ENCODE results near the gene UQCC3. TPM values are rescaled to one million over a fixed set of nuclear protein-coding genes. Genes with fewer than 3 reads are reported as not detected.
"Not testable (repeated sequence)": the region's sequence is repeated elsewhere in the genome, so short reads cannot be mapped to it uniquely, and the experiment has no call there.

Gene UQCC3
- total and polyA plus RNA-seq, 4 donors = 3.0 to 12.7 (median 5.3) TPM

GRCh38 chr11:62671236-62671607 lies 251 bp upstream of the UQCC3 start:
- intact Hi-C loops (cut with DNase I) = loop anchor here in 1 of 2 donors (5.0 kb wide), 1 partner anchor 36 kb away; the partner anchor contains the start of genes BSCL2 and GNG3
- peak overlapping the region; percentile 61 to 84 for H3K4me3 ChIP-seq (ENCODE audit: low read length in 2 of 2)

GRCh38 chr11:62673196-62673525 lies 1.7 kb downstream of the UQCC3 start:
- intact Hi-C loops (cut with DNase I) = loop anchor here in 1 of 2 donors (5.0 kb wide), 1 partner anchor 34 kb away; the partner anchor contains the start of genes BSCL2 and GNG3
- H3K36me3 ChIP-seq (ENCODE audit: control insufficient read depth in 1 of 2, insufficient read depth in 2 of 2, low read length in 1 of 2) = peaks cover 0 to 3% of the 10 kb centered on the region in 2 donors
- H3K9me3 ChIP-seq (ENCODE audit: control insufficient read depth, low read length) = no peaks in the 10 kb centered on the region
- no peak overlapping the region for H3K4me3 ChIP-seq (ENCODE audit: low read length in 2 of 2)
- H3K27ac ChIP-seq (ENCODE audit: low read depth in 1 of 2, low read length in 2 of 2) = no peak overlapping the region
- 76 to 81% methylated on average over 2 of the region's 2 CpGs for WGBS, 2 donors
- H3K27me3 ChIP-seq (ENCODE audit: control insufficient read depth in 1 of 2, insufficient read depth in 2 of 2, low read length in 1 of 2) = no peaks in the 10 kb centered on the region
- no peaks in the 10 kb centered on the region for H3K4me1 ChIP-seq (ENCODE audit: control insufficient read depth in 1 of 2, insufficient read depth in 2 of 2, low read length in 2 of 2)
- DNase-seq = no peak
- ATAC-seq (ENCODE audit: low FRiP score) = no peak

More at GRCh38 chr11:62671236-62671607, 251 bp upstream of the UQCC3 start:
- DNase-seq = no peak
- WGBS, 2 donors = 0% methylated on average over 17 of the region's 17 CpGs
- H3K27me3 ChIP-seq (ENCODE audit: control insufficient read depth in 1 of 2, insufficient read depth in 2 of 2, low read length in 1 of 2) = no peaks in the 10 kb centered on the region
- peak overlapping the region in 1 of 2 donors; percentile 28 for H3K27ac ChIP-seq (ENCODE audit: low read depth in 1 of 2, low read length in 2 of 2)
- no peaks in the 10 kb centered on the region for H3K9me3 ChIP-seq (ENCODE audit: control insufficient read depth, low read length)
- H3K36me3 ChIP-seq (ENCODE audit: control insufficient read depth in 1 of 2, insufficient read depth in 2 of 2, low read length in 1 of 2) = no peaks in the 10 kb centered on the region
- ATAC-seq (ENCODE audit: low FRiP score) = peak; percentile 45
- peaks cover 2 to 6% of the 10 kb centered on the region in 2 donors for H3K4me1 ChIP-seq (ENCODE audit: control insufficient read depth in 1 of 2, insufficient read depth in 2 of 2, low read length in 2 of 2)

GRCh38 chr11:62675415-62675814 lies 3.9 kb downstream of the UQCC3 start:
- H3K4me1 ChIP-seq (ENCODE audit: control insufficient read depth in 1 of 2, insufficient read depth in 2 of 2, low read length in 2 of 2); intact Hi-C loops (cut with DNase I); H3K27ac ChIP-seq (ENCODE audit: low read depth in 1 of 2, low read length in 2 of 2); DNase-seq; ATAC-seq (ENCODE audit: low FRiP score); H3K9me3 ChIP-seq (ENCODE audit: control insufficient read depth, low read length); H3K36me3 ChIP-seq (ENCODE audit: control insufficient read depth in 1 of 2, insufficient read depth in 2 of 2, low read length in 1 of 2); H3K27me3 ChIP-seq (ENCODE audit: control insufficient read depth in 1 of 2, insufficient read depth in 2 of 2, low read length in 1 of 2); H3K4me3 ChIP-seq (ENCODE audit: low read length in 2 of 2): not testable (repeated sequence)
- WGBS, 2 donors = 91% methylated on average over 10 of the region's 10 CpGs

DNA sequence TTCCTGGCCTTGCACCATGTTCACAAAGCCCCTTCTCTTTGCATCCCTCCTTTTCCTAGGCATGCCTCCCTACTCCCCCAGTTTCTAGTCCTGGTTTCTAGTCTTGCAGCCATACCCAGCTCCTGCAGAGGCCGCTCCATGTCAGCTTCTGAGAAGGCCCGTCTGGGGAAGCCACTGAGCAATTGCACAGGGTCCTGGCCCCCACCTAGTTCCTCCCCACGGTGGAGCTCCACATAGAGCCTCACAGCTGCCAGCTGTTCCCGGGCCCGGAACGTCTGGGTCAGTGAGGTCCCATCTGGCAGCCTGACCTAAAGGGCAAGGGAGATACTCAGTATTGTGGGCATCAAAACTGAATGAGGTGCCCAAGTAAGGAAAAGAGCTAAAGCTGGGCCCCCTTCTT lies 5.2 kb downstream of the UQCC3 start:
- intact Hi-C loops (cut with DNase I) = no loop called here

GRCh38 chr11:62677156-62677555 lies 5.7 kb downstream of the UQCC3 start:
- Histone ChIP-seq H3K9me3 (ENCODE audit: control insufficient read depth, low read length) (no peaks in the 10 kb centered on the region), H3K4me3 (ENCODE audit: low read length in 2 of 2) (no peak overlapping the region), H3K4me1 (ENCODE audit: control insufficient read depth in 1 of 2, insufficient read depth in 2 of 2, low read length in 2 of 2) (no peaks in the 10 kb centered on the region), H3K36me3 (ENCODE audit: control insufficient read depth in 1 of 2, insufficient read depth in 2 of 2, low read length in 1 of 2) (peaks cover 0 to 3% of the 10 kb centered on the region in 2 donors), H3K27ac (ENCODE audit: low read depth in 1 of 2, low read length in 2 of 2) (no peak overlapping the region), H3K27me3 (ENCODE audit: control insufficient read depth in 1 of 2, insufficient read depth in 2 of 2, low read length in 1 of 2) (no peaks in the 10 kb centered on the region)
- intact Hi-C loops (cut with DNase I) = no loop called here
- DNase-seq (no peak), ATAC-seq (ENCODE audit: low FRiP score) (no peak)
- WGBS, 2 donors = 76 to 81% methylated on average over 6 of the region's 6 CpGs

More for the DNA sequence above, 5.2 kb downstream of the UQCC3 start:
- no peak overlapping the region for H3K4me3 ChIP-seq (ENCODE audit: low read length in 2 of 2)
- 51 to 54% methylated on average over 6 of the region's 6 CpGs for WGBS, 2 donors
- no peak for DNase-seq
- peaks cover 0 to 3% of the 10 kb centered on the region in 2 donors for H3K36me3 ChIP-seq (ENCODE audit: control insufficient read depth in 1 of 2, insufficient read depth in 2 of 2, low read length in 1 of 2)
- H3K27me3 ChIP-seq (ENCODE audit: control insufficient read depth in 1 of 2, insufficient read depth in 2 of 2, low read length in 1 of 2) = no peaks in the 10 kb centered on the region
- H3K4me1 ChIP-seq (ENCODE audit: control insufficient read depth in 1 of 2, insufficient read depth in 2 of 2, low read length in 2 of 2) = no peaks in the 10 kb centered on the region
- H3K9me3 ChIP-seq (ENCODE audit: control insufficient read depth, low read length) = no peaks in the 10 kb centered on the region
- ATAC-seq (ENCODE audit: low FRiP score) = no peak
- no peak overlapping the region for H3K27ac ChIP-seq (ENCODE audit: low read depth in 1 of 2, low read length in 2 of 2)

GRCh38 chr11:62677714-62678113 lies 6.2 kb downstream of the UQCC3 start:
- ATAC-seq (ENCODE audit: low FRiP score) = no peak
- H3K4me1 ChIP-seq (ENCODE audit: control insufficient read depth in 1 of 2, insufficient read depth in 2 of 2, low read length in 2 of 2) = no peaks in the 10 kb centered on the region
- intact Hi-C loops (cut with DNase I) = no loop called here

GRCh38 chr11:62678433-62678769 lies 6.9 kb downstream of the UQCC3 start:
- ATAC-seq (ENCODE audit: low FRiP score) (peak; percentile 20), DNase-seq (no peak)
- Histone ChIP-seq H3K9me3 (ENCODE audit: control insufficient read depth, low read length) (no peaks in the 10 kb centered on the region), H3K4me1 (ENCODE audit: control insufficient read depth in 1 of 2, insufficient read depth in 2 of 2, low read length in 2 of 2) (no peaks in the 10 kb centered on the region), H3K27ac (ENCODE audit: low read depth in 1 of 2, low read length in 2 of 2) (peak overlapping the region; percentile 68 to 93), H3K4me3 (ENCODE audit: low read length in 2 of 2) (peak overlapping the region; percentile 87 to 88), H3K36me3 (ENCODE audit: control insufficient read depth in 1 of 2, insufficient read depth in 2 of 2, low read length in 1 of 2) (peaks cover 0 to 3% of the 10 kb centered on the region in 2 donors), H3K27me3 (ENCODE audit: control insufficient read depth in 1 of 2, insufficient read depth in 2 of 2, low read length in 1 of 2) (no peaks in the 10 kb centered on the region)
- WGBS, 2 donors = 3% methylated on average over 16 of the region's 16 CpGs
- intact Hi-C loops (cut with DNase I) = no loop called here

More at GRCh38 chr11:62677714-62678113, 6.2 kb downstream of the UQCC3 start:
- 82 to 85% methylated on average over 15 of the region's 15 CpGs for WGBS, 2 donors
- no peaks in the 10 kb centered on the region for H3K9me3 ChIP-seq (ENCODE audit: control insufficient read depth, low read length)
- no peak overlapping the region for H3K4me3 ChIP-seq (ENCODE audit: low read length in 2 of 2)
- peaks cover 0 to 3% of the 10 kb centered on the region in 2 donors for H3K36me3 ChIP-seq (ENCODE audit: control insufficient read depth in 1 of 2, insufficient read depth in 2 of 2, low read length in 1 of 2)
- no peaks in the 10 kb centered on the region for H3K27me3 ChIP-seq (ENCODE audit: control insufficient read depth in 1 of 2, insufficient read depth in 2 of 2, low read length in 1 of 2)
- H3K27ac ChIP-seq (ENCODE audit: low read depth in 1 of 2, low read length in 2 of 2) = no peak overlapping the region
- DNase-seq = no peak

DNA sequence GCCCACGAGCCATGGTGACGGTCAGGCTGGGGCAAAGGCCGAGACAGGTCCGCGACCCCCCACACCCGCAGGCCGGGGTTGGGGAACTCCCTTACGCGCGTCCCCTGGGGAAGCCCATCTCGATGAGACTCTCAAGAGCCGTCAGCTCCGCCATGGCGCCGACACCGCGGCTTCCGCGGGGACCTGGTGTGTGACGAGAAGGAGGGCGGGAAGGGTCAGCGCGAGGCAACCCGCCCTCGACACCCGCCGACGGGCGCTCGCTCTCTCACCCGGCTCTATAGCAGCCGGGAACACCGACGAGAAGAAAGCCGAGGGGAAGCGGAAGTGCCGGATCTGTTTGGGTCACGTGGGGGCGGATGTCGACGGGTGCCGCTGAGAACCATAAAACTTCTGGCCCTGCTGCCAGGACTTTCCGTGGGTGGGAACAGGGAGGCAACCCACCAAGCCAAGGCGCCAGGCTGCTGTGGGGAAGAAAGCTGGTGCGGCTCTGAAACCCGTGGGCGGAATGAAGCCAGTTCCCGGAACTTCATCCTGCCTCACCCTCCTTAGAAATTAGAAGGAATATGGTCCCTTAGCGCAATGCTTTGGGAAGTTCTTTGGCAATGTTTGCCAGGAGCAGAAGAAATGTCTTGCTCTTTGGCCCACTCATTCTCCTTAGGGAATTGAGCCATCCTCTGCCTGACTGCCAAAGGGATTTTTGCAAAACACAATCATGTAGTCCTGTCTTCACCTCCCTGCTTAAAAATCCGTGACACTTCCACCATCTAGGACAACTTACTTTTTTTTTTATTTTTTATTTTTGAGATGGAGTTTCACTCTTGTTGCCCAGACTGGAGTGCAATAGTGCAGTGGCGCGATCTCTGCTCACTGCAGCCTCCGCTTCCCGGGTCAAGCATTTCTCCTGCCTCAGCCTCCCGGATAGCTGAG lies 7.6 kb downstream of the UQCC3 start, which contains the start of gene UBXN1:
TSS of gene UBXN1 (minus strand) at position 304 of the 927 bp plus-strand sequence. CDS start at position 154, 150 bp downstream.
- Histone ChIP-seq H3K27ac (ENCODE audit: low read depth in 1 of 2, low read length in 2 of 2) (peak within 1 kb of the TSS; percentile 68 to 93), H3K4me1 (ENCODE audit: control insufficient read depth in 1 of 2, insufficient read depth in 2 of 2, low read length in 2 of 2) (no peaks in the 10 kb centered on the region), H3K27me3 (ENCODE audit: control insufficient read depth in 1 of 2, insufficient read depth in 2 of 2, low read length in 1 of 2) (no peaks in the 10 kb centered on the region), H3K9me3 (ENCODE audit: control insufficient read depth, low read length) (no peaks in the 10 kb centered on the region), H3K36me3 (ENCODE audit: control insufficient read depth in 1 of 2, insufficient read depth in 2 of 2, low read length in 1 of 2) (peaks cover 0 to 3% of the 10 kb centered on the region in 2 donors), H3K4me3 (ENCODE audit: low read length in 2 of 2) (peak within 1 kb of the TSS; percentile 87 to 88)
- DNase-seq (peak; percentile 95 to 97), ATAC-seq (ENCODE audit: low FRiP score) (peak; percentile 95)
- WGBS, 2 donors = 2 to 3% methylated on average over 55 of the region's 55 CpGs
- intact Hi-C loops (cut with DNase I) = no loop called here

DNA sequence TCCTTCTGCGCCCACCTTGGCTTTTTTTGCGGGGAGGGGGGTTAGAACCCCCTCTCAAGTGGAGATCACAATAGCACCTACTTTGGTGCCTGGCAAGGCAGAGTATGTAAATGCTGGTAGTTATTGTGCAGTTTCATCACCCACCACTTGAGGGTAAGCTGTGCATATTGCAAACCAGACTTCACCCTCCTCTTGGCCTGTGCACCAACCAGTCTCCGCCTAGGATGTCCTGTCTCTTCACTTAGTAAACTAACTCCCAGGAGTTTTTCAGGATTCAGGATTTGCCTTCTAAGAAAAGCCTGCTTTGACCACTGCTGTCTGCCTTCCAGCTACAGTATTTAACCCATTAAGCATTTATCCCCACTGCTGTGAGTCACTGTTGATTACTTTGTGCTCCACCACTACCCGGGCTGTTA lies 9.4 kb downstream of the UQCC3 start:
- WGBS, 2 donors = 58 to 59% methylated on average over 4 of the region's 4 CpGs
- H3K4me1 ChIP-seq (ENCODE audit: control insufficient read depth in 1 of 2, insufficient read depth in 2 of 2, low read length in 2 of 2) = no peaks in the 10 kb centered on the region
- peaks cover 0 to 3% of the 10 kb centered on the region in 2 donors for H3K36me3 ChIP-seq (ENCODE audit: control insufficient read depth in 1 of 2, insufficient read depth in 2 of 2, low read length in 1 of 2)
- ATAC-seq (ENCODE audit: low FRiP score) (peak; percentile 72), DNase-seq (no peak)
- H3K4me3 ChIP-seq (ENCODE audit: low read length in 2 of 2) = no peak overlapping the region
- H3K27me3 ChIP-seq (ENCODE audit: control insufficient read depth in 1 of 2, insufficient read depth in 2 of 2, low read length in 1 of 2) = no peaks in the 10 kb centered on the region
- no peak overlapping the region for H3K27ac ChIP-seq (ENCODE audit: low read depth in 1 of 2, low read length in 2 of 2)
- H3K9me3 ChIP-seq (ENCODE audit: control insufficient read depth, low read length) = no peaks in the 10 kb centered on the region
- intact Hi-C loops (cut with DNase I) = no loop called here
